ENCODE results near the gene ARHGAP42.

Gene ARHGAP42

DNA sequence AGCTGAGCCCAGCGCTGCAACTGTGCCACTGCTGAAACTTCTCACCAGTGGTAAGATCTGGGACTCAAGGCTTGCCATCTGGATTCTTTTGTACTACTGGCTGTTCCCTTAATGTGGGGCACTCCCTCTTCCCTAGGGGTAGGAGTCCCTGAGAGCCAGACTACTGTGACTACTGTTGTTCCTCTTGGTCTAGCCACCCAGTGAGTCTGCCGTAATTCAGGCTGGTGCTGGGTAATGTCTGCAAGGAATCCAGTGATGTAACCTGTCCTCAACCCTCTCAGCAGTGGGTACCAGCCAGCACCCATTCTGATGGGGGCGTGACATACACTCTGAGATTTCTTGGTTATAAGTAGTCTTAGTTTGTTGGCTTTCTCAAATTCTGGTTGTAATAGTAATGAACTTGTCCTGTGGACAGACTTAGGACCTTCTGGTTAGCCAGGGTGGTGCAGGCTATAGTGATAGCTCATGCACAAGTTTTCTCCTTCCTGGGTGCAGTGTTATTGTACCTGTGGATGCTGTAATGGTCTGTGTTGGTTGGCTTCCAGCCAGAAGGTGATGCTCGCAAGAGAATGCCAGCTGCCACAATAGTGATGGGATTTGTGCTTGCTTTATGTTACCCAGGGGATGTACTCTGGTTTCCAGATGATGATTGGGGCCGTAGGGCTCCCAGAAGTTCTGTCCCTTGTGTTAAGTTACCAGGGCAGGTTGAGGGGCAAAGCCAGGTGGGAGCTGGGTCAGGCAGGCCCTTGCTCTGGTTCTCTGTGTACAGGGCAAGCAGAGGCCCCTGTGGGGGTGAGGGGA, 65.5 kb downstream of the ARHGAP42 start:
- H3K4me3 ChIP-seq (ENCODE audit: insufficient read depth, low read length, poor library complexity, severe bottlenecking) = no peak overlapping the region
- H3K36me3 ChIP-seq (ENCODE audit: low read length) = no peaks in the 10 kb centered on the region

DNA sequence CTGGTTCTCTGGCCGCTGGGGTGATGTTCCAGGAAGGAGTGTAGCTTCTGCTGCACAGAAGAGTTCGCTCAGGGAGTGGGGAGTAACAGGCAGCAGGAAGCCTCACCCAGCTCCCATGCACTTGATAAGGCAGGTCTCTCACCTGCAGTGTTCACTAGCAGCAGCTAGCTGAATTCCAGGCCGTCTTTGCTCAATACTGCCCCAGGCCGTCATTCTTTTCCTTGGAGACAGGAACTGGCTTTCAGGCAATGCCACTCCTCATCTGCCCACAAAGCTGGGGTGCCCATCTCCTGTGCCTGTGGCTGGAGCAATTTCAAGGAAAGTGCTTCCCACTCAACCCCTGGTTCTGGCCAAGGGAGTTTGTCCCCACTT, 66.1 kb downstream of the ARHGAP42 start:
- no peak for TF ChIP-seq EZH2phosphoT487 (conservative IDR thresholded peaks at IDR 0.05; ENCODE audit: low read length)
- Histone ChIP-seq H3K9me2 (replicated peaks; ENCODE audit: insufficient read depth, low read length) (no peaks in the 10 kb centered on the region), H3K9ac (ENCODE audit: low read length) (no peak overlapping the region), H3K4me3 (ENCODE audit: insufficient read depth, low read length, poor library complexity, severe bottlenecking) (no peak overlapping the region), H3K36me3 (ENCODE audit: low read length) (no peaks in the 10 kb centered on the region), H3K27ac (ENCODE audit: low read depth, low read length) (no peak overlapping the region), H3F3A (ENCODE audit: insufficient read depth) (no peaks in the 10 kb centered on the region), H4K20me1 (ENCODE audit: low read depth, low read length) (no peaks in the 10 kb centered on the region), H3K79me2 (ENCODE audit: insufficient read depth, low read length) (no peaks in the 10 kb centered on the region), H2AFZ (ENCODE audit: low read depth, low read length, severe bottlenecking) (no peak overlapping the region), H3K27me3 (ENCODE audit: low read length) (no peaks in the 10 kb centered on the region), H3K4me2 (ENCODE audit: low read depth, low read length, poor library complexity, severe bottlenecking) (no peak overlapping the region), H3K9me3 (ENCODE audit: insufficient read depth, low read length) (no peaks in the 10 kb centered on the region)

More for the DNA sequence above, 65.5 kb downstream of the ARHGAP42 start:
- TF ChIP-seq EZH2phosphoT487 (conservative IDR thresholded peaks at IDR 0.05; ENCODE audit: low read length) = no peak
- no peak for TF ChIP-seq CTCF (IDR thresholded peaks at IDR 0.05; ENCODE audit: insufficient read depth, low read length, poor library complexity, severe bottlenecking)
- no peaks in the 10 kb centered on the region for H3F3A ChIP-seq (ENCODE audit: insufficient read depth)
- H3K4me2 ChIP-seq (ENCODE audit: low read depth, low read length, poor library complexity, severe bottlenecking) = no peak overlapping the region
- no peak overlapping the region for H2AFZ ChIP-seq (ENCODE audit: low read depth, low read length, severe bottlenecking)
- no peaks in the 10 kb centered on the region for H3K9me2 ChIP-seq (replicated peaks; ENCODE audit: insufficient read depth, low read length)
- no peaks in the 10 kb centered on the region for H3K79me2 ChIP-seq (ENCODE audit: insufficient read depth, low read length)
- H3K27ac ChIP-seq (ENCODE audit: low read depth, low read length) = no peak overlapping the region
- H3K9ac ChIP-seq (ENCODE audit: low read length) = no peak overlapping the region
- no peaks in the 10 kb centered on the region for H3K9me3 ChIP-seq (ENCODE audit: insufficient read depth, low read length)
- no peaks in the 10 kb centered on the region for H4K20me1 ChIP-seq (ENCODE audit: low read depth, low read length)
- no peaks in the 10 kb centered on the region for H3K27me3 ChIP-seq (ENCODE audit: low read length)

DNA sequence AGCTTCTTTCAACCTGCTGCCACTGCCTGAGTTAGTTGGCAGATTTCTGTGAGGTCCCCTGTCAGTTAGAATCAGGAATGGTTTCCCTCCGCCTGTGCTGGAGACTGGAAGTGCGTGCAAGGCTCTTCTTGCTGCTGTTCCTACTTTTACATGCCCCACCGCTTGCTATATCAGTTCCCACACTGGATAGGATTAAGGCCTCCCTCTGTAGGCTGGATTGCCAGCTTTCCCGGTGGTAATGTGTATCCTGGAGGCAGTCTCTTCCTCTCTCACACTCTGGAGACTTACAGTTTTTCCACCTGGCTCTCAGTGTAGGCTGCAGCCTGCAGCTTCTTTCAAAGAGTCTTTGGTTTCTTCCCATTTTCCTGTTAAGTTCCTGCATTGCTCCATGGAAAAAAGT, 66.5 kb downstream of the ARHGAP42 start:
- no peaks in the 10 kb centered on the region for H3K79me2 ChIP-seq (ENCODE audit: insufficient read depth, low read length)
- no peak overlapping the region for H3K27ac ChIP-seq (ENCODE audit: low read depth, low read length)
- H2AFZ ChIP-seq (ENCODE audit: low read depth, low read length, severe bottlenecking) = no peak overlapping the region
- no peaks in the 10 kb centered on the region for H3K9me2 ChIP-seq (replicated peaks; ENCODE audit: insufficient read depth, low read length)
- no peaks in the 10 kb centered on the region for H3K9me3 ChIP-seq (ENCODE audit: insufficient read depth, low read length)
- H3F3A ChIP-seq (ENCODE audit: insufficient read depth) = no peaks in the 10 kb centered on the region
- no peaks in the 10 kb centered on the region for H3K36me3 ChIP-seq (ENCODE audit: low read length)
- H3K27me3 ChIP-seq (ENCODE audit: low read length) = no peaks in the 10 kb centered on the region
- no peaks in the 10 kb centered on the region for H4K20me1 ChIP-seq (ENCODE audit: low read depth, low read length)
- no peak overlapping the region for H3K4me2 ChIP-seq (ENCODE audit: low read depth, low read length, poor library complexity, severe bottlenecking)
- H3K9ac ChIP-seq (ENCODE audit: low read length) = no peak overlapping the region
- TF ChIP-seq CTCF (IDR thresholded peaks at IDR 0.05; ENCODE audit: insufficient read depth, low read length, poor library complexity, severe bottlenecking) (no peak), EZH2phosphoT487 (conservative IDR thresholded peaks at IDR 0.05; ENCODE audit: low read length) (no peak)
- H3K4me3 ChIP-seq (ENCODE audit: insufficient read depth, low read length, poor library complexity, severe bottlenecking) = no peak overlapping the region

- H3K4me2 ChIP-seq (ENCODE audit: low read depth, low read length, poor library complexity, severe bottlenecking) = no peak overlapping the region
- no peaks in the 10 kb centered on the region for H3K9me2 ChIP-seq (replicated peaks; ENCODE audit: insufficient read depth, low read length)
- H2AFZ ChIP-seq (ENCODE audit: low read depth, low read length, severe bottlenecking) = no peak overlapping the region
- no peaks in the 10 kb centered on the region for H3K36me3 ChIP-seq (ENCODE audit: low read length)
- no peak overlapping the region for H3K27ac ChIP-seq (ENCODE audit: low read depth, low read length)
- no peak overlapping the region for H3K4me3 ChIP-seq (ENCODE audit: insufficient read depth, low read length, poor library complexity, severe bottlenecking)
- H3K9me3 ChIP-seq (ENCODE audit: insufficient read depth, low read length) = no peaks in the 10 kb centered on the region
- TF ChIP-seq EZH2phosphoT487 (conservative IDR thresholded peaks at IDR 0.05; ENCODE audit: low read length) = no peak
- no peak for TF ChIP-seq CTCF (IDR thresholded peaks at IDR 0.05; ENCODE audit: insufficient read depth, low read length, poor library complexity, severe bottlenecking)
- H3K27me3 ChIP-seq (ENCODE audit: low read length) = no peaks in the 10 kb centered on the region
- no peaks in the 10 kb centered on the region for H3K79me2 ChIP-seq (ENCODE audit: insufficient read depth, low read length)
- H3K9ac ChIP-seq (ENCODE audit: low read length) = no peak overlapping the region
- H3F3A ChIP-seq (ENCODE audit: insufficient read depth) = no peaks in the 10 kb centered on the region
- H4K20me1 ChIP-seq (ENCODE audit: low read depth, low read length) = no peaks in the 10 kb centered on the region
These were observed 69.5 kb downstream of the ARHGAP42 start for GRCh38 chr11:100756559-100756958.

All from SU-DHL-6 (cell line).